Liver (tissue), 9 donors: ENCODE results near the gene DAND5. TPM values are rescaled to one million over a fixed set of nuclear protein-coding genes. Genes with fewer than 3 reads are reported as not detected.

Source experiments
- DNase-seq: peaks from one replicate; pipeline ENCODE4 v3.0.0-alpha.2; 2017; ENCODE audit warnings: low spot score
- H3K27ac ChIP-seq, 2 donors: one replicate each; pipeline ENCODE4 v1.7.0; 2013; ENCODE audit warnings: inconsistent platforms in 2 of 2, low read length in 2 of 2, control low read depth in 1 of 2, low read depth in 1 of 2, mild to moderate bottlenecking in 1 of 2
- H3K27me3 ChIP-seq, 4 donors: one replicate each; pipeline versions ENCODE4 v1.6.1 to v1.7.0; 2013; ENCODE audit warnings: low read length in 3 of 4, inconsistent platforms in 1 of 4, mild to moderate bottlenecking in 1 of 4, moderate library complexity in 1 of 4; ENCODE audit not compliant: control insufficient read depth in 4 of 4, insufficient read depth in 4 of 4
- H3K36me3 ChIP-seq, 4 donors: one replicate each; pipeline versions ENCODE4 v1.6.1 to v1.7.0; 2013; ENCODE audit warnings: low read length in 3 of 4, mild to moderate bottlenecking in 3 of 4, low read depth in 1 of 4, moderate library complexity in 1 of 4; ENCODE audit not compliant: control insufficient read depth in 4 of 4, insufficient read depth in 3 of 4
- H3K4me1 ChIP-seq, 4 donors: one replicate each; pipeline versions ENCODE4 v1.6.1 to v1.7.0; 2013; ENCODE audit warnings: low read length in 3 of 4, mild to moderate bottlenecking in 3 of 4, moderate library complexity in 1 of 4; ENCODE audit not compliant: control insufficient read depth in 4 of 4, insufficient read depth in 4 of 4
- H3K4me3 ChIP-seq, 3 donors: one replicate each; pipeline versions ENCODE4 v1.6.1 to v1.7.0; 2013; ENCODE audit warnings: low read length in 3 of 3, control low read depth in 1 of 3, low read depth in 1 of 3, mild to moderate bottlenecking in 1 of 3
- H3K9ac ChIP-seq, 2 donors: one replicate each; pipeline ENCODE4 v1.7.0; 2013; ENCODE audit warnings: low read length in 2 of 2, mild to moderate bottlenecking in 2 of 2, moderate library complexity in 2 of 2, control low read depth in 1 of 2, low read depth in 1 of 2
- H3K9me3 ChIP-seq, 4 donors: one replicate each; pipeline versions ENCODE4 v1.6.1 to v1.7.0; 2013; ENCODE audit warnings: low read length in 3 of 4; ENCODE audit not compliant: control insufficient read depth in 4 of 4
- ATF3 ChIP-seq: IDR thresholded peaks from 2 replicates; pipeline ENCODE4 v1.6.1; 2016; ENCODE audit warnings: antibody characterized with exemption
- FOXA1 ChIP-seq: IDR thresholded peaks from 2 replicates; pipeline ENCODE4 v1.6.1; 2016; ENCODE audit warnings: antibody characterized with exemption
- FOXA2 ChIP-seq: IDR thresholded peaks from 2 replicates; pipeline ENCODE4 v1.6.1; 2016; ENCODE audit warnings: antibody characterized with exemption
- GABPA ChIP-seq, 2 donors: IDR thresholded peaks in 1 of 2; conservative IDR thresholded peaks in 1 of 2; 2 replicates each; pipeline ENCODE4 v1.6.1; 2016; ENCODE audit warnings: antibody characterized with exemption in 2 of 2, mild to moderate bottlenecking in 1 of 2, moderate library complexity in 1 of 2
- HNF4A ChIP-seq, 2 donors: conservative IDR thresholded peaks; 2 replicates each; pipeline ENCODE4 v1.6.1; 2016; ENCODE audit warnings: antibody characterized with exemption in 2 of 2, mild to moderate bottlenecking in 2 of 2
- JUND ChIP-seq, 2 donors: IDR thresholded peaks; 2 replicates each; pipeline ENCODE4 v1.6.1; 2016; ENCODE audit warnings: antibody characterized with exemption in 2 of 2
- MAX ChIP-seq: IDR thresholded peaks from 2 replicates; pipeline ENCODE4 v1.6.1; 2016; ENCODE audit warnings: antibody characterized with exemption
- NR2F2 ChIP-seq: IDR thresholded peaks from 2 replicates; pipeline ENCODE4 v1.6.1; 2016; ENCODE audit warnings: antibody characterized with exemption
- RAD21 ChIP-seq, 2 donors: IDR thresholded peaks; 2 replicates each; pipeline ENCODE4 v1.6.1; 2016; ENCODE audit warnings: antibody characterized with exemption in 2 of 2, mild to moderate bottlenecking in 2 of 2
- REST ChIP-seq: IDR thresholded peaks from 2 replicates; pipeline ENCODE4 v1.6.1; 2016; ENCODE audit warnings: antibody characterized with exemption, mild to moderate bottlenecking
- SP1 ChIP-seq: IDR thresholded peaks from 2 replicates; pipeline ENCODE4 v1.6.1; 2018; ENCODE audit warnings: antibody characterized with exemption, mild to moderate bottlenecking
- TAF1 ChIP-seq: conservative IDR thresholded peaks from 2 replicates; pipeline ENCODE4 v1.6.1; 2016; ENCODE audit warnings: antibody characterized with exemption, mild to moderate bottlenecking
- YY1 ChIP-seq: IDR thresholded peaks from 2 replicates; pipeline ENCODE4 v1.6.1; 2016; ENCODE audit warnings: antibody characterized with exemption, mild to moderate bottlenecking
- ZBTB33 ChIP-seq: IDR thresholded peaks from 2 replicates; pipeline ENCODE4 v1.6.1; 2016; ENCODE audit warnings: antibody characterized with exemption
- WGBS: extraction: QIAGEN DNeasy Blood & Tissue Kit; methylation state at CpG from one replicate; pipeline ENCODE4 v1.1.7; 2013; 5-methylcytosine and 5-hydroxymethylcytosine counted together
- polyA plus RNA-seq, 2 donors: library from polyadenylated mRNA; stranded (reverse) in 1 of 2; unstranded in 1 of 2; fragments of 200-250 nt in 1 of 2; fragments of >200 nt in 1 of 2; fragmentation: Nextera tagmentation in 1 of 2; extraction: Ambion mirVana in 1 of 2; gene quantifications; one replicate each; pipeline versions ENCODE4 v1.2.1 to v1.2.3, GENCODE V29; 2013 to 2015
- total RNA-seq, 2 donors: library from RNA; depleted of rRNA; stranded (reverse); fragments of >200 nt; gene quantifications; one replicate each; pipeline ENCODE4 v1.2.3, GENCODE V29; 2014
- donor health status: healthy.
- donor health status: healthy.
- donor health status: healthy.
- donor health status: healthy.
- donor health status: healthy.

The DAND5 gene
- total and polyA plus RNA-seq, 4 donors = 0.23 TPM; not detected in 3

- H3K4me3 ChIP-seq = no peak overlapping the region
- H3K27ac ChIP-seq = no peak overlapping the region
- TF ChIP-seq TAF1 (no peak), MAX (no peak), ATF3 (no peak), NR2F2 (no peak), GABPA (IDR thresholded peaks at IDR 0.05 in 1 of 2, conservative IDR thresholded peaks at IDR 0.05 in 1 of 2) (no peak), ZBTB33 (no peak), HNF4A (conservative IDR thresholded peaks at IDR 0.05) (no peak), FOXA1 (no peak), REST (no peak), JUND (IDR thresholded peaks at IDR 0.05) (no peak), SP1 (no peak), RAD21 (IDR thresholded peaks at IDR 0.05) (no peak)
- H3K4me1 ChIP-seq = peaks cover 16 to 51% (median 26%) of the 10 kb centered on the region in 4 donors
- H3K9ac ChIP-seq = no peak overlapping the region
- no peak for DNase-seq
- no peaks in the 10 kb centered on the region for H3K27me3 ChIP-seq
- no peaks in the 10 kb centered on the region for H3K9me3 ChIP-seq
- no peaks in the 10 kb centered on the region for H3K36me3 ChIP-seq
- WGBS = 71% methylated on average over 35 of the region's 35 CpGs
Observed at GRCh38 chr19:13014101-13014920, 44.9 kb downstream of the DAND5 start.

- Histone ChIP-seq H3K9me3 (no peaks in the 10 kb centered on the region), H3K27ac (no peak overlapping the region), H3K4me3 (no peak overlapping the region), H3K27me3 (no peaks in the 10 kb centered on the region), H3K9ac (no peak overlapping the region), H3K36me3 (no peaks in the 10 kb centered on the region), H3K4me1 (peaks cover 10 to 45% (median 20%) of the 10 kb centered on the region in 4 donors)
- no peak for TF ChIP-seq REST
- no peak for TF ChIP-seq FOXA2
- no peak for TF ChIP-seq MAX
- no peak for TF ChIP-seq NR2F2
- TF ChIP-seq GABPA (IDR thresholded peaks at IDR 0.05 in 1 of 2, conservative IDR thresholded peaks at IDR 0.05 in 1 of 2) = no peak
- TF ChIP-seq ZBTB33 = no peak
- TF ChIP-seq ATF3 = no peak
- no peak for TF ChIP-seq HNF4A (conservative IDR thresholded peaks at IDR 0.05)
- TF ChIP-seq SP1 = no peak
- TF ChIP-seq YY1 = no peak
- TF ChIP-seq TAF1 = no peak
- 97% methylated on average over 4 of the region's 4 CpGs for WGBS
- DNase-seq = no peak
Observed at GRCh38 chr19:13014921-13015280, 45.5 kb downstream of the DAND5 start.
